ENCODE data around the gene LMF1.
A peak's percentile ranks its signal among the peaks of the same experiment; 100 is the strongest.

Gene LMF1

GRCh38 chr16:913817-914439 is 56.9 kb downstream of the LMF1 start:
- Mint-ChIP-seq H3K4me3 (no peak overlapping the region), H3K9me3 (no peaks in the 10 kb centered on the region), H3K27me3 (ENCODE audit: low read depth) (no peaks in the 10 kb centered on the region), H3K27ac (no peak overlapping the region), H3K4me1 (peaks cover 28% of the 10 kb centered on the region), H3K36me3 (ENCODE audit: low read depth) (peaks cover 21% of the 10 kb centered on the region)
- TF ChIP-seq, protein P1, sequence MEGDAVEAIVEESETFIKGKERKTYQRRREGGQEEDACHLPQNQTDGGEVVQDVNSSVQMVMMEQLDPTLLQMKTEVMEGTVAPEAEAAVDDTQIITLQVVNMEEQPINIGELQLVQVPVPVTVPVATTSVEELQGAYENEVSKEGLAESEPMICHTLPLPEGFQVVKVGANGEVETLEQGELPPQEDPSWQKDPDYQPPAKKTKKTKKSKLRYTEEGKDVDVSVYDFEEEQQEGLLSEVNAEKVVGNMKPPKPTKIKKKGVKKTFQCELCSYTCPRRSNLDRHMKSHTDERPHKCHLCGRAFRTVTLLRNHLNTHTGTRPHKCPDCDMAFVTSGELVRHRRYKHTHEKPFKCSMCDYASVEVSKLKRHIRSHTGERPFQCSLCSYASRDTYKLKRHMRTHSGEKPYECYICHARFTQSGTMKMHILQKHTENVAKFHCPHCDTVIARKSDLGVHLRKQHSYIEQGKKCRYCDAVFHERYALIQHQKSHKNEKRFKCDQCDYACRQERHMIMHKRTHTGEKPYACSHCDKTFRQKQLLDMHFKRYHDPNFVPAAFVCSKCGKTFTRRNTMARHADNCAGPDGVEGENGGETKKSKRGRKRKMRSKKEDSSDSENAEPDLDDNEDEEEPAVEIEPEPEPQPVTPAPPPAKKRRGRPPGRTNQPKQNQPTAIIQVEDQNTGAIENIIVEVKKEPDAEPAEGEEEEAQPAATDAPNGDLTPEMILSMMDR (IDR thresholded peaks at IDR 0.05; ENCODE audit: unreplicated experiment in 3 of 3), result no peak

- H3K4me1 Mint-ChIP-seq, result peaks cover 23% of the 10 kb centered on the region
- no peak overlapping the region for H3K27ac Mint-ChIP-seq
- no peaks in the 10 kb centered on the region for H3K9me3 Mint-ChIP-seq
- H3K27me3 Mint-ChIP-seq (ENCODE audit: low read depth), result no peaks in the 10 kb centered on the region
- no peak overlapping the region for H3K4me3 Mint-ChIP-seq
- TF ChIP-seq, protein P1 (IDR thresholded peaks at IDR 0.05; ENCODE audit: unreplicated experiment in 3 of 3), result no peak
- H3K36me3 Mint-ChIP-seq (ENCODE audit: low read depth), result peaks cover 20% of the 10 kb centered on the region
Measured at GRCh38 chr16:912684-913613, 57.8 kb downstream of the LMF1 start.

- Mint-ChIP-seq H3K4me1 (peaks cover 20% of the 10 kb centered on the region), H3K9me3 (no peaks in the 10 kb centered on the region), H3K27me3 (ENCODE audit: low read depth) (no peaks in the 10 kb centered on the region), H3K36me3 (ENCODE audit: low read depth) (peaks cover 27% of the 10 kb centered on the region), H3K4me3 (no peak overlapping the region), H3K27ac (peak overlapping the region in 1 of 3 experiments; percentile 32)
- TF ChIP-seq, protein P1 (IDR thresholded peaks at IDR 0.05; ENCODE audit: unreplicated experiment in 3 of 3), result no peak
Measured at GRCh38 chr16:912322-912683, 58.5 kb downstream of the LMF1 start.

DNA sequence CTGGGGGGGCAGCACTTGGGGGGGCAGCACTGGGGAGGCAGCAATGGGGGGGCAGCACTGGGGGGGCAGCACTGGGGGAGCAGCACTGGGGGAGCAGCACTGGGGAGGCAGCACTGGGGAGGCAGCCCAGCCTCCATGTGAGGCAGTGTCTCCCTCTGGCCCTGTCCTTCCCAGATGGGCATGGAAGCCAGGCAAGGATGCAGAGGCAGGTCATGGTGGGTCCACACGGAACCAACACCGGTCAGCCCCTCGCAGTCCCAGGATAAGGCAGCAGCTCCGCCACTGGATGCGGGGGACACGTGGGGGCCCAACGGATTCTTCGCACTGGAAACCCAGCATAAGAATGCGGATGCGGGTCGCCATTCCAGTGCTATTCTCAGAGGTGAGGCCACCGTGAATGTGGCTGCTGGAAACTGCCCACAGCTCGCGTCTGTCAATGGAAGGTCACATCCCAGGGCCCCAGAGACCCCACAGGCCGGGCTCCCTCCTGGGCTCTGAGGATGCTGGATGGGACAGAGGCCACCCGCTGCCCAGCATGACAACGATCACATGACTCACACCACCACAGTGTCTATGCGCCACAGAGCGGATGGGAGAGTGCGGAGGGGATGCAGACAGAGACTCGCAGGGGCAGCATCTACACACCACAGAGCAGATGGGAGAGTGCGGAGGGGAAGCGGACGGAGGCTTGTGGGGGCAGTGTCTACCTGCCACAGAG is 59.0 kb downstream of the LMF1 start:
- Mint-ChIP-seq H3K9me3 (peaks cover 2% of the 10 kb centered on the region), H3K4me1 (peaks cover 20% of the 10 kb centered on the region), H3K27me3 (ENCODE audit: low read depth) (no peaks in the 10 kb centered on the region)

GRCh38 chr16:911101-911500 is 59.7 kb downstream of the LMF1 start:
- H3K27me3 Mint-ChIP-seq (ENCODE audit: low read depth), result no peaks in the 10 kb centered on the region
- peaks cover 6% of the 10 kb centered on the region for H3K9me3 Mint-ChIP-seq
- H3K27ac Mint-ChIP-seq, result no peak overlapping the region
- H3K4me1 Mint-ChIP-seq, result peaks cover 19% of the 10 kb centered on the region
- TF ChIP-seq, protein P1 (IDR thresholded peaks at IDR 0.05; ENCODE audit: unreplicated experiment in 3 of 3), result no peak
- H3K4me3 Mint-ChIP-seq, result no peak overlapping the region
- H3K36me3 Mint-ChIP-seq (ENCODE audit: low read depth), result peaks cover 37% of the 10 kb centered on the region

More for the DNA sequence above, 59.0 kb downstream of the LMF1 start:
- TF ChIP-seq, protein P1 (IDR thresholded peaks at IDR 0.05; ENCODE audit: unreplicated experiment in 3 of 3), result no peak
- H3K4me3 Mint-ChIP-seq, result no peak overlapping the region
- peaks cover 31% of the 10 kb centered on the region for H3K36me3 Mint-ChIP-seq (ENCODE audit: low read depth)
- peak overlapping the region in 1 of 3 experiments; percentile 32 for H3K27ac Mint-ChIP-seq
